GM13977 (cell line): ENCODE results near the gene ME3.

ENCODE experiments used
- DNase-seq: peaks from one replicate; pipeline ENCODE4 v3.0.0; 2012; ENCODE audit warnings: low spot score
- CTCF ChIP-seq: IDR thresholded peaks from 2 replicates; pipeline ENCODE4 v1.5.1; 2012; ENCODE audit warnings: mild to moderate bottlenecking, control low read depth; ENCODE audit not compliant: insufficient read depth; ENCODE audit errors: extremely low read depth, missing control alignments
- in situ Hi-C: fragments of 300-500 bp; cut with MboI; formaldehyde crosslinking; loops from one replicate; pipeline ENCODE4 v1.12.0; 2022; ENCODE audit warnings: low sequenced_read_pairs, low pct_unique_long_range_greater_than_20kb, mixed read lengths, inconsistent platforms; ENCODE audit not compliant: unreplicated experiment

The ME3 gene

GRCh38 chr11:86507249-86507845 lies 165.1 kb downstream of the ME3 start:
- no peak for TF ChIP-seq CTCF
- no peak for DNase-seq
- in situ Hi-C loops = no loop called here

GRCh38 chr11:86506235-86506634 lies 166.2 kb downstream of the ME3 start:
- in situ Hi-C loops = no loop called here
- TF ChIP-seq CTCF = no peak
- DNase-seq = no peak

DNA sequence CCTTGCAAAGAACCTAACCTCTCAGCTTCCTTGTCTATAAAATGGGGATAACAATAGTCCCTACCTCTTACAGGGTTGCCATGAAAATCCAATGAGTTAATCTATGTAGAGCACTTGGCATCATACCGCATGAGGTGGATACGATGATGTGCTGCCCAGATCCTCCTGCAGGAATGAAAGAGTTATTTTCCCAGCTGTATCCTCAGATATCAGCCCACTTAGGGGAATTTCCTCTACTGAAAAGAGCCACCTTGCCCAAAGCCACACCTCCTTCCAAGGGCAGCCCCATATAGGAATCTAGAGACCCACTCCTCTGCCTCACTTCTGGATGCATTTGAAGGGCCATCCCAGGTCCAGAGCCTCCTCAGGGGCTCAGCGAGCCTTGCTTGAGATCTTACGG lies 169.3 kb downstream of the ME3 start:
- TF ChIP-seq CTCF = no peak
- no peak for DNase-seq
- in situ Hi-C loops = no loop called here

DNA sequence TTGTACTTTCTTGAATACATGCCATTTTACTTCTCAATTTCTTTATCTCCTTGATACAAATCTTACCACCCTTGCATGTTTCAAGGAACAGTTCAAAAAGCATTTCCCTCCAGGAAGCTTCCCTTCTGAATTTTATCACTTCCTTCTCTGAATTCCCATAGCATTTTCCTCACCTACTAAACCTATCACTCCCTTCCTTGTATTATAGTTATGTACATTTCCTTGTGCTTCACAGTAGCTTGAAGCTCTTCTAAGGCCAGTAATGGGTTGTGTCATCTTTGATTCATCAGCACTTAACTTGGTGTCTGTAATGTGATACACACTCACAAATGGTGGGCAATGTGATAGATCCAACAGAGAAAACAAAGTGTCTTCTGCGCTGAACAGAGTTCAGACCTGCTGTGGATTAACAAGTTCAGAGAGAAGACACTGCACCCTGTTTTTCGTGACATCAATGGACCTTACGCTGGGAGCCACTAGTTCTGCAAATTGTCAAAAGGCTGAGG lies 170.2 kb downstream of the ME3 start:
- in situ Hi-C loops = no loop called here
- no peak for TF ChIP-seq CTCF
- no peak for DNase-seq

DNA sequence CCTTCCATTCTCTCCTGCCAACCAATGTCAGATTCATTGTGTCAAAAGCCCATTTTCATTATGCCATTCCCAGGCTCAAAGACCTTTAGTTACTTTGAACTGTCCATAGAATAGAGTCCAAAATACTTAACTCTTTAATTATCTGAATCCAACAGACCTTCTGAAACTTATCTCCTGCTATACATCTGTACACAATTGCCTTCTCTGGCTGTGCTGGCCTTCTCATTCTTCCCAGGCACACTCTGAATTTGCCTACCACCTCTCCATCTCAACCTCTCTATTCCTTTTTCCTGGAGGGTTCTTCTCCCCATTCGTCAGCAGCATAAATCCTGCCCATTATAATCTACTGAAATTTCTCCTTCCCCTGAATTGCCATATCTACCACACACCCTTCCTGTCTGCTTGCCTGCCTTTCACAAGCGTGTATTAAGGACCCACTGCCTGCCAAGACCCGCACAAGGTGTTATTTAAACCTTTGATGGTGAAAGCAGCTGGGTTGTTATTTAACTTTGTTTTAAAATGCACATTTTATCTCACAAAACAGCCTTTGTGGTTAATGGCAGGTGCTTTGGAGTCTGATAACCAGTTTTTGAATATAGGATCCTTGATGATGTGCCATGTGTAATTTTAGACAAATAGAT lies 171.8 kb downstream of the ME3 start:
- no peak for DNase-seq
- in situ Hi-C loops = no loop called here
- TF ChIP-seq CTCF = no peak

GRCh38 chr11:86499723-86500129 lies 172.7 kb downstream of the ME3 start:
- no peak for DNase-seq
- in situ Hi-C loops = no loop called here
- TF ChIP-seq CTCF = no peak
